Dendritic cell treated with granulocyte-macrophage colony-stimulating factor and Interleukin-4, amounts not matched to agents 40 ng/mL and 50 ng/mL, for 4 days (primary cell): ENCODE results near the gene OTP.

ENCODE experiments used
- H3K27ac Mint-ChIP-seq: one replicate; pipeline ENCODE4 v1.8.0; 2022; ENCODE audit warnings: mild to moderate bottlenecking, mixed read lengths
- H3K27me3 Mint-ChIP-seq: one replicate; pipeline ENCODE4 v1.8.0; 2022; ENCODE audit warnings: mild to moderate bottlenecking, mixed read lengths
- H3K36me3 Mint-ChIP-seq: one replicate; pipeline ENCODE4 v1.8.0; 2022; ENCODE audit warnings: low read depth, mixed read lengths
- H3K4me1 Mint-ChIP-seq: one replicate; pipeline ENCODE4 v1.8.0; 2022; ENCODE audit warnings: low read depth, mixed read lengths
- H3K4me3 Mint-ChIP-seq: one replicate; pipeline ENCODE4 v1.8.0; 2022; ENCODE audit warnings: mild to moderate bottlenecking, moderate library complexity, mixed read lengths
- H3K9me3 Mint-ChIP-seq: one replicate; pipeline ENCODE4 v1.8.0; 2022; ENCODE audit warnings: mixed read lengths
- intact Hi-C: fragments of 100-400 bp; cut with micrococcal nuclease; formaldehyde crosslinking; loops from one replicate; pipeline ENCODE4 v1.15.0; 2022

The OTP gene

GRCh38 chr5:77637998-77638762 lies at the start of gene OTP:
OTP (minus strand) TSS chr5:77638713; CDS start chr5:77638549, 164 bp downstream.
- H3K27ac Mint-ChIP-seq, result no peak within 1 kb of the TSS
- peaks cover 81% of the 10 kb centered on the region for H3K27me3 Mint-ChIP-seq
- no peaks in the 10 kb centered on the region for H3K9me3 Mint-ChIP-seq
- no peaks in the 10 kb centered on the region for H3K36me3 Mint-ChIP-seq
- intact Hi-C loops, result no loop called here
- H3K4me1 Mint-ChIP-seq, result peaks cover 39% of the 10 kb centered on the region
- peak within 1 kb of the TSS; percentile 17 for H3K4me3 Mint-ChIP-seq

DNA sequence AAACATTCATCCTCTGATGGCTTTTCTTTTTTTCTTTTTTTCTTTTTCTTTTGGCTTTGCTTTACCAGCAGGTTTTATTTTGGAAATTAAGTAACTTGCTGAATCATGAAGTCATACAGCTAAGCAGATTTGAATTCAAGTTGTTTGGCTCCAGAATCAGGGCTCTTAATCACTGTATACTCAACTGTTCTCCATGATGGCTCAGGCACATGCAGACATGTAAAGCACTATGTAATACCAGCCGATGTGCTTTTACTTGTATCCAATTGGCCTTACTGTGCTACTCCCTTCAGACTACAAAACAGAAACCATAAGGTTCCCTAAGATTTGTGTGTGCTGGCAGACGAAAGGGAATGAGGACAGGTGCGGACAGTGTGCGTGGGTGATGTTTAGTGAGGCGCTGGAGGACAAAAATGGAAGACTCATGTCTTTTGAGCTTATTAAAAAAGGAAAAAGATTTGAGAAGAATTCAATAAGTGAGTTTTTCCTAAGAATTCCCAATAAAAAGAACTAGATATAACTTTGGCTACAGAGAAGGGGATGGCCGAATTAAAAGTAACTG lies 44.7 kb upstream of the OTP start:
- intact Hi-C loops, result no loop called here
- H3K4me1 Mint-ChIP-seq, result peaks cover 6% of the 10 kb centered on the region
- peaks cover 6% of the 10 kb centered on the region for H3K9me3 Mint-ChIP-seq
- H3K4me3 Mint-ChIP-seq, result no peak overlapping the region
- no peaks in the 10 kb centered on the region for H3K36me3 Mint-ChIP-seq
- H3K27me3 Mint-ChIP-seq, result no peaks in the 10 kb centered on the region
- H3K27ac Mint-ChIP-seq, result no peak overlapping the region

DNA sequence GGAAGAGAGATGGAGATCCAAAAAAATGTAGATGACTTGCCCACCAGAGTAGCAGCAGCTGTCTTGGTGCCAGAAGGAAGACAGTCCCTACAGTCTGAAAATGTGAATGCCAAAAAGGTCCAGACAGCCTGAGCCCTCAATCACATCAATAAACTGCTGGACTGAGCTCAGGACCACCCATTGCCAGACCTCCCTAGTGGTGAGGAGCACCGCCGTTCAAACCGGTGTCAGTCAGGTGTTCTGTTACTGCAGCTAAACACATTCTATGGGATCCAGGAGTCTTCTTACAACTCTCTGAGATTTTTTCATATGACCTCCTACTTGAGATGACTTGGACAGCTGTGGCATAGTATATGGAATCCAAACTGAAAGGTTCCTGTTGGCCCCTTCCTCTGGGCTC lies 32.0 kb upstream of the OTP start:
- intact Hi-C loops, result no loop called here
- no peaks in the 10 kb centered on the region for H3K4me1 Mint-ChIP-seq
- peaks cover 4% of the 10 kb centered on the region for H3K9me3 Mint-ChIP-seq
- H3K27me3 Mint-ChIP-seq, result peaks cover 2% of the 10 kb centered on the region
- no peaks in the 10 kb centered on the region for H3K36me3 Mint-ChIP-seq
- H3K27ac Mint-ChIP-seq, result no peak overlapping the region
- no peak overlapping the region for H3K4me3 Mint-ChIP-seq

- Mint-ChIP-seq H3K36me3 (no peaks in the 10 kb centered on the region), H3K9me3 (no peaks in the 10 kb centered on the region), H3K4me1 (no peaks in the 10 kb centered on the region), H3K27ac (no peak overlapping the region), H3K27me3 (peaks cover 2% of the 10 kb centered on the region), H3K4me3 (no peak overlapping the region)
- intact Hi-C loops, result no loop called here
Measured at GRCh38 chr5:77669677-77670076, 31.2 kb upstream of the OTP start.

- no peaks in the 10 kb centered on the region for H3K36me3 Mint-ChIP-seq
- no peak overlapping the region for H3K4me3 Mint-ChIP-seq
- H3K9me3 Mint-ChIP-seq, result no peaks in the 10 kb centered on the region
- peaks cover 13% of the 10 kb centered on the region for H3K27me3 Mint-ChIP-seq
- H3K4me1 Mint-ChIP-seq, result no peaks in the 10 kb centered on the region
- intact Hi-C loops, result no loop called here
- no peak overlapping the region for H3K27ac Mint-ChIP-seq
Measured at GRCh38 chr5:77663090-77663863, 24.8 kb upstream of the OTP start.

- H3K27ac Mint-ChIP-seq, result no peak overlapping the region
- H3K9me3 Mint-ChIP-seq, result no peaks in the 10 kb centered on the region
- no peak overlapping the region for H3K4me3 Mint-ChIP-seq
- no peaks in the 10 kb centered on the region for H3K36me3 Mint-ChIP-seq
- intact Hi-C loops, result no loop called here
- no peaks in the 10 kb centered on the region for H3K4me1 Mint-ChIP-seq
- peaks cover 17% of the 10 kb centered on the region for H3K27me3 Mint-ChIP-seq
Measured at GRCh38 chr5:77662635-77663034, 24.1 kb upstream of the OTP start.

DNA sequence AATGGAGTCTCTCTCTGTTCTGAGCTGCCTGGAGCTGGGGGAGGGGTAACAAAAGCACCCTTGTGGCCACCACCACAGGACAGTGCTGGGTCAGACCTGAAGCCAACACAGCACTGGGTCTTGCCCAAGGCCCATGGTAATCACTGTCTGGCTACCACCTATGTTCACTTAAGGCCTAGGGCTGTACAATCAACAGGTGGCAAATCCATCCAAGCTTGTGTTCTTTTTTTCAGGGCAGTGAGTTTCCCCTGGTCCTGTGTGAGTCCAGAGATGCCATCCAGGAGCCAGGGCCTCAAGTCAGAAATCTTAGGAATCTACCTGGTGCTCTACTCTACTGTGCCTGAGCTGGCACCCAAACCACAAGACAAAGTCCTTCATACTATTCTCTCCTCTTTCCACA lies 20.1 kb upstream of the OTP start:
- H3K4me3 Mint-ChIP-seq, result no peak overlapping the region
- H3K27me3 Mint-ChIP-seq, result peaks cover 35% of the 10 kb centered on the region
- no peaks in the 10 kb centered on the region for H3K9me3 Mint-ChIP-seq
- no peak overlapping the region for H3K27ac Mint-ChIP-seq
- intact Hi-C loops, result no loop called here
- no peaks in the 10 kb centered on the region for H3K36me3 Mint-ChIP-seq
- H3K4me1 Mint-ChIP-seq, result no peaks in the 10 kb centered on the region

GRCh38 chr5:77651343-77651742 lies 12.8 kb upstream of the OTP start:
- Mint-ChIP-seq H3K27me3 (peaks cover 77% of the 10 kb centered on the region), H3K4me1 (no peaks in the 10 kb centered on the region), H3K4me3 (no peak overlapping the region), H3K27ac (no peak overlapping the region), H3K36me3 (no peaks in the 10 kb centered on the region), H3K9me3 (no peaks in the 10 kb centered on the region)
- intact Hi-C loops, result no loop called here

GRCh38 chr5:77650686-77651085 lies 12.2 kb upstream of the OTP start:
- peaks cover 80% of the 10 kb centered on the region for H3K27me3 Mint-ChIP-seq
- H3K4me3 Mint-ChIP-seq, result no peak overlapping the region
- intact Hi-C loops, result no loop called here
- no peak overlapping the region for H3K27ac Mint-ChIP-seq
- H3K36me3 Mint-ChIP-seq, result no peaks in the 10 kb centered on the region
- H3K4me1 Mint-ChIP-seq, result no peaks in the 10 kb centered on the region
- H3K9me3 Mint-ChIP-seq, result no peaks in the 10 kb centered on the region

GRCh38 chr5:77649776-77650175 lies 11.3 kb upstream of the OTP start:
- Mint-ChIP-seq H3K9me3 (no peaks in the 10 kb centered on the region), H3K4me1 (peaks cover 4% of the 10 kb centered on the region), H3K4me3 (no peak overlapping the region), H3K27me3 (peaks cover 86% of the 10 kb centered on the region), H3K27ac (no peak overlapping the region), H3K36me3 (no peaks in the 10 kb centered on the region)
- intact Hi-C loops, result loop anchor here (10.0 kb wide), 1 partner anchor 215 kb away; no protein-coding TSS in a partner anchor

- Mint-ChIP-seq H3K27ac (no peak overlapping the region), H3K4me3 (no peak overlapping the region), H3K4me1 (peaks cover 24% of the 10 kb centered on the region), H3K27me3 (peaks cover 95% of the 10 kb centered on the region), H3K9me3 (no peaks in the 10 kb centered on the region), H3K36me3 (no peaks in the 10 kb centered on the region)
- intact Hi-C loops, result loop anchor here (10.0 kb wide), 1 partner anchor 219 kb away; no protein-coding TSS in a partner anchor
Measured at GRCh38 chr5:77645995-77646639, 7.6 kb upstream of the OTP start.

DNA sequence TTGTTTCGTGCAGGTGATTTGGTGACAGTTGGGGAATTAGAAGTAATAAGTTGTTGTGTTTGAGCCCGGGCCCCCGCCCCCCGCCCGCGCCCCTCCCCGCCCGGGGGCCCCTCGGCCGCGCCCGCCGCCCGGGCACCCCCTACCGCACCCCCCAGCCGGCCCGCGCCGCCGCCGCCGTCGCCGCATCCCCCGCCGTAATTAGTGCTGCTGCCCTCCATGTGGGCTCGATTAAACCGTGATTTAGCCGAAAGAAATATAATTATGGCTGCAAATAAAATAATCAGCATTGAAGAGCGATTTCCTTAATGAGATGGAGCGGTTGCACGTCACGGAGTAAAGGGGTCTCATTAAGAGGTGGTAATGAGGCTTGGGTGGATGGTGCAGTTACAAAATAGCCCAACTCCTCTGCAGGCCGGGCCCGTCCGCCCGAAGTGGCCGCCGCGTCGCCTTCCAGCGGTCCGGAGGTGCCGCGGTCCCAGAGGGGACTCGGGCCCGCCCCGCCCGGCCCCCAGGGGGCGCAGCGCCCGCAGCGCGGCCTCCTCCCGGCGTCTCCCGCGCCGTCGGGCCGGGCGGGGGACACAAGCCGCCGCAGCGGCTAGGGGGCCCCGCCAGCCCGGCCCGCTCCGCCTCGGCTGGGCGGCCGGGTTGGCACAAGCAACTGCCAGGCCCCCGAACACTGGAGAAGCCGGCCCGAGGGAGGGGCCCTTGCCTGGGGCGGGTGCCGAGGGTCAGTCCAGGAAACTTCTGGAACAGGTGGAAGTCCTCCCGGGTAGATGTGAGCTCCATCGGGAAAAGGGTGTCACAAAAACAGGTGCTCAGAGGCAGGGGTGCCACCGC lies 6.9 kb upstream of the OTP start:
- intact Hi-C loops, result loop anchor here (10.0 kb wide), 1 partner anchor 219 kb away; no protein-coding TSS in a partner anchor
- H3K4me3 Mint-ChIP-seq, result peak overlapping the region; percentile 52
- H3K27me3 Mint-ChIP-seq, result peaks cover 96% of the 10 kb centered on the region
- H3K4me1 Mint-ChIP-seq, result peaks cover 32% of the 10 kb centered on the region
- H3K36me3 Mint-ChIP-seq, result no peaks in the 10 kb centered on the region
- H3K9me3 Mint-ChIP-seq, result no peaks in the 10 kb centered on the region
- H3K27ac Mint-ChIP-seq, result no peak overlapping the region
